SK-N-SH (cell line): ENCODE measurements around the gene TIAM1. TPM values are rescaled to one million over a fixed set of nuclear protein-coding genes. Genes with fewer than 3 reads are reported as not detected.

ENCODE experiments used
- CTCF ChIA-PET: fragments of 300-600, 350-600 bp; formaldehyde crosslinking; extraction: SDS; loops from one replicate; lab custom pipeline; 2021; lab: Yijun Ruan, JAX
- POLR2A ChIA-PET: fragments of 350-600 bp; sonication (Branson Sonifier 250); formaldehyde crosslinking; extraction: SDS; loops from one replicate; lab custom pipeline; 2020; ENCODE audit warnings: antibody characterized with exemption, inconsistent platforms; lab: Yijun Ruan, JAX
- DNase-seq: peaks from one replicate; pipeline ENCODE4 v3.0.0; 2012
- H2AFZ ChIP-seq: fragments of 200-600 bp; sonication (generic); 2 replicates; pipeline ENCODE4 v1.8.1; 2016; ENCODE audit warnings: antibody characterized with exemption, mild to moderate bottlenecking, low read depth
- H3F3A ChIP-seq: fragments of 200-600 bp; sonication (generic); replicated peaks from 2 replicates; pipeline ENCODE3; 2016; ENCODE audit warnings: antibody characterized with exemption, mild to moderate bottlenecking; ENCODE audit not compliant: insufficient read depth
- H3K27ac ChIP-seq, 2 experiments: fragments of 200-500 bp in 1 of 2; fragments of 200-600 bp in 1 of 2; sonication (Bioruptor generic) in 1 of 2; sonication (generic), shearing (Covaris generic) in 1 of 2; 2 replicates each; pipeline versions ENCODE4 v1.5.1 to v1.6.1; 2014 to 2016; ENCODE audit warnings: low read depth in 2 of 2, inconsistent platforms in 1 of 2, low read length in 1 of 2, mild to moderate bottlenecking in 1 of 2, mixed read lengths in 1 of 2
- H3K27me3 ChIP-seq: fragments of 200-600 bp; sonication (generic), shearing (Covaris generic); 2 replicates; pipeline ENCODE4 v1.6.1; 2016; ENCODE audit warnings: mixed run types; ENCODE audit not compliant: insufficient read depth
- H3K36me3 ChIP-seq, 2 experiments: fragments of 200-500 bp in 1 of 2; fragments of 200-600 bp in 1 of 2; sonication (Bioruptor generic) in 1 of 2; sonication (generic) in 1 of 2; replicated peaks in 1 of 2; 2 replicates each; pipeline versions ENCODE3 to v1.5.1; 2014 to 2016; ENCODE audit warnings: low read length in 1 of 2, mild to moderate bottlenecking in 1 of 2; ENCODE audit not compliant: insufficient read depth in 2 of 2, control insufficient read depth in 1 of 2
- H3K4me1 ChIP-seq, 2 experiments: fragments of 200-500 bp in 1 of 2; fragments of 200-600 bp in 1 of 2; sonication (Bioruptor generic) in 1 of 2; sonication (generic), shearing (Covaris generic) in 1 of 2; 2 replicates each; pipeline versions ENCODE4 v1.5.1 to v1.6.1; 2014 to 2016; ENCODE audit warnings: low read depth in 1 of 2, low read length in 1 of 2, mixed run types in 1 of 2; ENCODE audit not compliant: insufficient read depth in 2 of 2, control insufficient read depth in 1 of 2
- H3K4me2 ChIP-seq: fragments of 200-600 bp; sonication (generic), shearing (Covaris generic); 2 replicates; pipeline ENCODE4 v1.6.1; 2017; ENCODE audit warnings: mixed run types
- H3K4me3 ChIP-seq, 2 experiments: fragments of 200-500 bp in 1 of 2; fragments of 200-600 bp in 1 of 2; sonication (Bioruptor generic) in 1 of 2; sonication (generic), shearing (Covaris generic) in 1 of 2; 2 replicates each; pipeline versions ENCODE4 v1.5.1 to v1.8.1; 2014 to 2016; ENCODE audit warnings: low read depth in 2 of 2, inconsistent platforms in 1 of 2, low read length in 1 of 2, mild to moderate bottlenecking in 1 of 2, mixed read lengths in 1 of 2, moderate library complexity in 1 of 2
- H3K79me2 ChIP-seq: fragments of 200-600 bp; sonication (generic); 2 replicates; pipeline ENCODE4 v1.8.1; 2017; ENCODE audit warnings: mild to moderate bottlenecking; ENCODE audit not compliant: insufficient read depth
- H3K9ac ChIP-seq: fragments of 200-600 bp; sonication (generic); 2 replicates; pipeline ENCODE4 v1.6.1; 2017; ENCODE audit warnings: mixed run types
- H3K9me2 ChIP-seq: fragments of 200-600 bp; sonication (generic); 2 replicates; pipeline ENCODE4 v1.6.1; 2017; ENCODE audit warnings: mixed run types
- H3K9me3 ChIP-seq: fragments of 200-600 bp; sonication (generic); 2 replicates; pipeline ENCODE4 v1.6.1; 2017; ENCODE audit warnings: mixed run types, mild to moderate bottlenecking, moderate library complexity
- H4K20me1 ChIP-seq: fragments of 200-600 bp; sonication (generic); 2 replicates; pipeline ENCODE4 v1.6.1; 2017; ENCODE audit warnings: mild to moderate bottlenecking, mixed run types; ENCODE audit not compliant: insufficient read depth
- CHD2 ChIP-seq: fragments of 150-350 bp; IDR thresholded peaks from 2 replicates; pipeline ENCODE4 v1.6.1; 2018; ENCODE audit warnings: low read length; ENCODE audit not compliant: partially characterized antibody
- EP300 ChIP-seq, 2 experiments: IDR thresholded peaks; 2 replicates each; pipeline versions ENCODE4 v1.4.0 to v1.6.1; 2012; ENCODE audit warnings: borderline replicate concordance in 1 of 2, low read depth in 1 of 2, low read length in 1 of 2
- FOXJ3 ChIP-seq: sonication (generic); formaldehyde crosslinking; IDR thresholded peaks from 2 replicates; pipeline ENCODE4 v1.5.1; 2020; ENCODE audit warnings: mild to moderate bottlenecking, missing genetic modification reagents
- FOXM1 ChIP-seq: IDR thresholded peaks from 2 replicates; pipeline ENCODE4 v1.4.0; 2012; ENCODE audit warnings: low read depth, mild to moderate bottlenecking
- GATA2 ChIP-seq: sonication (generic); formaldehyde crosslinking; IDR thresholded peaks from 2 replicates; pipeline ENCODE4 v1.5.0; 2020; ENCODE audit warnings: mild to moderate bottlenecking, missing genetic modification reagents
- JUND ChIP-seq: IDR thresholded peaks from 2 replicates; pipeline ENCODE4 v1.4.0; 2012
- POLR2AphosphoS5 ChIP-seq: IDR thresholded peaks from 2 replicates; pipeline ENCODE4 v1.6.1; 2012; ENCODE audit warnings: low read depth, low read length
- RAD21 ChIP-seq: IDR thresholded peaks from 2 replicates; pipeline ENCODE4 v1.6.1; 2012; ENCODE audit warnings: mild to moderate bottlenecking, low read length
- RCOR1 ChIP-seq: fragments of 150-350 bp; IDR thresholded peaks from 2 replicates; pipeline ENCODE4 v1.6.1; 2017; ENCODE audit warnings: antibody characterized with exemption, low read length
- RFX5 ChIP-seq: IDR thresholded peaks from 2 replicates; pipeline ENCODE4 v1.6.1; 2012; ENCODE audit warnings: mild to moderate bottlenecking, improper control_type of control experiment, low read length
- SIN3A ChIP-seq: IDR thresholded peaks from 2 replicates; pipeline ENCODE4 v1.6.1; 2012; ENCODE audit warnings: low read depth, mild to moderate bottlenecking, low read length, moderate library complexity, borderline replicate concordance
- TCF12 ChIP-seq: IDR thresholded peaks from 2 replicates; pipeline ENCODE4 v1.4.0; 2012
- TEAD4 ChIP-seq: IDR thresholded peaks from 2 replicates; pipeline ENCODE4 v1.4.0; 2012; ENCODE audit warnings: mild to moderate bottlenecking, borderline replicate concordance; ENCODE audit not compliant: insufficient read depth
- WGBS: methylation state at CpG from one replicate; pipeline ENCODE4 v1.1.6; 2017; ENCODE audit warnings: low lambda C conversion rate; 5-methylcytosine and 5-hydroxymethylcytosine counted together
- polyA plus RNA-seq, 3 experiments: library from polyadenylated mRNA; depleted of rRNA; stranded (reverse); fragments of >200 nt; gene quantifications; 2 replicates each; pipeline ENCODE4 v1.2.3, GENCODE V29; 2012
- TF ChIP-seq, protein P1 (sequence below): fragments of 150-350 bp; IDR thresholded peaks from 2 replicates; pipeline ENCODE4 v1.6.1; 2016; ENCODE audit warnings: mild to moderate bottlenecking, low read depth, low read length
- TF ChIP-seq, protein P2 (sequence below): IDR thresholded peaks from 2 replicates; pipeline ENCODE4 v1.4.0; 2012; ENCODE audit warnings: low read depth, borderline replicate concordance
- TF ChIP-seq, protein P3 (sequence below): fragments of 150-350 bp; IDR thresholded peaks from 2 replicates; pipeline ENCODE4 v1.6.1; 2017; ENCODE audit warnings: antibody characterized with exemption, low read length, low read depth, borderline replicate concordance
- TF ChIP-seq, protein P4 (sequence below): IDR thresholded peaks from 2 replicates; pipeline ENCODE4 v1.4.0; 2012; ENCODE audit warnings: low read depth, borderline replicate concordance

The TIAM1 gene
- polyA plus RNA-seq, 1 of the 3 experiments (the other 2 are of a cell fraction): 1.7 TPM

DNA sequence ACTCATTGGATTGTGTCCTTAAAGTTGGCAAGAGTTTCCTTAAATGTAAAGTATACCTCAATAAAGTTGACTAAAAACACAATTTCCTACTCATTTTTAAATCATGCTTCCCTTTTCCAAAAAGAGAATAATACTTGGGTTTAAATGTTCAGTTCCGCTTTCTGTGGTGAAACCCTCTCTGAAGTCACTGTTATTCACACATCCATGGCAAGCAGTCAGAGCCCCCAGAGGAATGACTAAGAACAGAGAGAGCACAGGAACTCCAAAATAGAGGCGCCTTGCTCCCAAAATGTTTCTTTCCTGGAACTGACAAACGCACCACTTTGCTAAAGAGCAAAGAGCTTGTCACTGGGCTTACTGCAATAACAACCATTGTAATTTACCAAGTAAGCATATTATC lies 142.5 kb downstream of the TIAM1 start:
- CTCF ChIA-PET: interaction anchor here (0.9 to 7.0 kb wide), 6 partner anchors 12 to 403 kb away, joined by 3 to 169 read pairs (median 5); no protein-coding TSS in a partner anchor
- no peak for DNase-seq
- Histone ChIP-seq H3K9me3 (no peaks in the 10 kb centered on the region), H3K4me3 (no peak overlapping the region), H3K27ac (no peak overlapping the region), H3K36me3 (no peaks in the 10 kb centered on the region), H3K27me3 (no peaks in the 10 kb centered on the region), H3K9ac (no peak overlapping the region), H3K79me2 (no peaks in the 10 kb centered on the region), H4K20me1 (no peaks in the 10 kb centered on the region), H3K4me1 (peaks cover 7 to 17% of the 10 kb centered on the region in 2 experiments), H3K9me2 (no peaks in the 10 kb centered on the region), H3F3A (peaks cover 12% of the 10 kb centered on the region), H2AFZ (no peak overlapping the region), H3K4me2 (no peak overlapping the region)
- 85% methylated on average over 3 of the region's 3 CpGs for WGBS
- POLR2A ChIA-PET: no interaction called here
- TF ChIP-seq, protein P1, sequence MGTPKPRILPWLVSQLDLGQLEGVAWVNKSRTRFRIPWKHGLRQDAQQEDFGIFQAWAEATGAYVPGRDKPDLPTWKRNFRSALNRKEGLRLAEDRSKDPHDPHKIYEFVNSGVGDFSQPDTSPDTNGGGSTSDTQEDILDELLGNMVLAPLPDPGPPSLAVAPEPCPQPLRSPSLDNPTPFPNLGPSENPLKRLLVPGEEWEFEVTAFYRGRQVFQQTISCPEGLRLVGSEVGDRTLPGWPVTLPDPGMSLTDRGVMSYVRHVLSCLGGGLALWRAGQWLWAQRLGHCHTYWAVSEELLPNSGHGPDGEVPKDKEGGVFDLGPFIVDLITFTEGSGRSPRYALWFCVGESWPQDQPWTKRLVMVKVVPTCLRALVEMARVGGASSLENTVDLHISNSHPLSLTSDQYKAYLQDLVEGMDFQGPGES: no peak
- TF ChIP-seq, protein P2, sequence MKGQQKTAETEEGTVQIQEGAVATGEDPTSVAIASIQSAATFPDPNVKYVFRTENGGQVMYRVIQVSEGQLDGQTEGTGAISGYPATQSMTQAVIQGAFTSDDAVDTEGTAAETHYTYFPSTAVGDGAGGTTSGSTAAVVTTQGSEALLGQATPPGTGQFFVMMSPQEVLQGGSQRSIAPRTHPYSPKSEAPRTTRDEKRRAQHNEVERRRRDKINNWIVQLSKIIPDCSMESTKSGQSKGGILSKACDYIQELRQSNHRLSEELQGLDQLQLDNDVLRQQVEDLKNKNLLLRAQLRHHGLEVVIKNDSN: no peak
- no peak for TF ChIP-seq RAD21

DNA sequence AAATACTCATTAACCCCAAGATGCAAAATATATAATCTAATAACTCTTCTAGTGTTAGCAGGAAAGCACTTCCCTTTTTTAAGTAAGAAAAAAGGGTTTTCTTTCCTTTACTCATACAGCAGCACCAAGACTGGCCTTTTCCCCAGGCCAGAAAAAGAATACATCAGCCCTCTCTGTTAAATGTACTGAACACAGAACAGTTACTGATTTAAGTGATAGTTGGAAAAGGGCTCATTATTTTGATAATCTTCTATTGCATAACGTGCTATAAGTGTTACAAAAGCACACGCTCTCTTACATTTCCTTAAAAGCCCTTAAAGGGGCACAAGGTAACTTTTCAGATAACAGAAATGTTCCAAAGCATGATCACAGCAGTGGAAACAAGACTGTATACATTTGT lies 142.9 kb downstream of the TIAM1 start:
- no peak overlapping the region for H3K4me3 ChIP-seq
- H3K9ac ChIP-seq: no peak overlapping the region
- H3K9me3 ChIP-seq: no peaks in the 10 kb centered on the region
- H3K4me1 ChIP-seq: peaks cover 7 to 17% of the 10 kb centered on the region in 2 experiments
- WGBS: 61% methylated on average over 2 of the region's 2 CpGs
- H3K79me2 ChIP-seq: no peaks in the 10 kb centered on the region
- no peak overlapping the region for H2AFZ ChIP-seq
- no peaks in the 10 kb centered on the region for H3K27me3 ChIP-seq
- no peaks in the 10 kb centered on the region for H3K9me2 ChIP-seq
- CTCF ChIA-PET: interaction anchor here (1.3 to 7.0 kb wide), 4 partner anchors 93 to 407 kb away, joined by 3 to 169 read pairs (median 5); no protein-coding TSS in a partner anchor
- POLR2A ChIA-PET: no interaction called here
- H3F3A ChIP-seq: peaks cover 12% of the 10 kb centered on the region
- TF ChIP-seq, protein P3, sequence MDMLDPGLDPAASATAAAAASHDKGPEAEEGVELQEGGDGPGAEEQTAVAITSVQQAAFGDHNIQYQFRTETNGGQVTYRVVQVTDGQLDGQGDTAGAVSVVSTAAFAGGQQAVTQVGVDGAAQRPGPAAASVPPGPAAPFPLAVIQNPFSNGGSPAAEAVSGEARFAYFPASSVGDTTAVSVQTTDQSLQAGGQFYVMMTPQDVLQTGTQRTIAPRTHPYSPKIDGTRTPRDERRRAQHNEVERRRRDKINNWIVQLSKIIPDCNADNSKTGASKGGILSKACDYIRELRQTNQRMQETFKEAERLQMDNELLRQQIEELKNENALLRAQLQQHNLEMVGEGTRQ: no peak
- TF ChIP-seq RFX5 (no peak), CHD2 (no peak), FOXM1 (no peak), GATA2 (CRISPR knock-in tag) (no peak), JUND (no peak), POLR2AphosphoS5 (no peak), TEAD4 (no peak), EP300 (IDR thresholded peaks at IDR 0.05; ENCODE audit: borderline replicate concordance in 1 of 2, low read depth in 1 of 2, low read length in 1 of 2) (no peak), RCOR1 (no peak), SIN3A (no peak), TCF12 (no peak), FOXJ3 (CRISPR knock-in tag) (no peak)
- TF ChIP-seq, protein P4, sequence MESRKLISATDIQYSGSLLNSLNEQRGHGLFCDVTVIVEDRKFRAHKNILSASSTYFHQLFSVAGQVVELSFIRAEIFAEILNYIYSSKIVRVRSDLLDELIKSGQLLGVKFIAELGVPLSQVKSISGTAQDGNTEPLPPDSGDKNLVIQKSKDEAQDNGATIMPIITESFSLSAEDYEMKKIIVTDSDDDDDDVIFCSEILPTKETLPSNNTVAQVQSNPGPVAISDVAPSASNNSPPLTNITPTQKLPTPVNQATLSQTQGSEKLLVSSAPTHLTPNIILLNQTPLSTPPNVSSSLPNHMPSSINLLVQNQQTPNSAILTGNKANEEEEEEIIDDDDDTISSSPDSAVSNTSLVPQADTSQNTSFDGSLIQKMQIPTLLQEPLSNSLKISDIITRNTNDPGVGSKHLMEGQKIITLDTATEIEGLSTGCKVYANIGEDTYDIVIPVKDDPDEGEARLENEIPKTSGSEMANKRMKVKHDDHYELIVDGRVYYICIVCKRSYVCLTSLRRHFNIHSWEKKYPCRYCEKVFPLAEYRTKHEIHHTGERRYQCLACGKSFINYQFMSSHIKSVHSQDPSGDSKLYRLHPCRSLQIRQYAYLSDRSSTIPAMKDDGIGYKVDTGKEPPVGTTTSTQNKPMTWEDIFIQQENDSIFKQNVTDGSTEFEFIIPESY: no peak
- TF ChIP-seq, protein P2: no peak
- H4K20me1 ChIP-seq: no peaks in the 10 kb centered on the region
- no peak overlapping the region for H3K27ac ChIP-seq
- no peaks in the 10 kb centered on the region for H3K36me3 ChIP-seq
- no peak for DNase-seq
- H3K4me2 ChIP-seq: no peak overlapping the region
